ENCODE results near the gene SYT7. TPM values are rescaled to one million over a fixed set of nuclear protein-coding genes. Genes with fewer than 3 reads are reported as not detected.

SYT7 gene
- total and polyA plus RNA-seq, 9 donors: 0.24 to 4.9 (median 1.7) TPM

DNA sequence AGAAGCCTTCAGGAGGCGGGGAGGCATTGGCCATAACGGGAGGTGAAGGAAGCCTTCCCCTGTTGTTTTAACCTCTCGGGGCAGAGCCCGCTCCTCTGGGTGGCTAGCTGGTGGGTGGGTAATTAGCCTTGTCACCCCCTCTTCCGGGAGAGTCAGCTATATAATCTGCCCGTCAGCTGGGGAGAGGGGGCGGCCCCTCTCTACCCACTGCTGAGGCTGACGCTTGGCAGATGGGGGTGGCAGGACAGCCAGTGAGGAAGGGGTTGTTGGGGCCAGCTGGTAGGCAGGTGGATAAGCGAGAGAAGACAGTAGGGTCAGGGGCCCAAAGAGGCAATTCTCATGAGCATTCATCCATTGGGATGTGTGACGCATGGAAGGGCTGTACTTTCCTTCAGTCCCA lies 33.0 kb upstream of the SYT7 start:
- WGBS, 3 donors: 54 to 57% (median 55%) methylated on average over 10 of the region's 10 CpGs
- Histone ChIP-seq H3K36me3 (no peaks in the 10 kb centered on the region), H3K4me3 (no peak overlapping the region), H3K27ac (no peak overlapping the region), H3K4me1 (ENCODE audit: insufficient read depth) (no peaks in the 10 kb centered on the region), H3K9me3 (no peaks in the 10 kb centered on the region), H3K27me3 (no peaks in the 10 kb centered on the region)
- no peak for DNase-seq
- no peak for TF ChIP-seq POLR2A (IDR thresholded peaks at IDR 0.05)
- TF ChIP-seq, protein P1, sequence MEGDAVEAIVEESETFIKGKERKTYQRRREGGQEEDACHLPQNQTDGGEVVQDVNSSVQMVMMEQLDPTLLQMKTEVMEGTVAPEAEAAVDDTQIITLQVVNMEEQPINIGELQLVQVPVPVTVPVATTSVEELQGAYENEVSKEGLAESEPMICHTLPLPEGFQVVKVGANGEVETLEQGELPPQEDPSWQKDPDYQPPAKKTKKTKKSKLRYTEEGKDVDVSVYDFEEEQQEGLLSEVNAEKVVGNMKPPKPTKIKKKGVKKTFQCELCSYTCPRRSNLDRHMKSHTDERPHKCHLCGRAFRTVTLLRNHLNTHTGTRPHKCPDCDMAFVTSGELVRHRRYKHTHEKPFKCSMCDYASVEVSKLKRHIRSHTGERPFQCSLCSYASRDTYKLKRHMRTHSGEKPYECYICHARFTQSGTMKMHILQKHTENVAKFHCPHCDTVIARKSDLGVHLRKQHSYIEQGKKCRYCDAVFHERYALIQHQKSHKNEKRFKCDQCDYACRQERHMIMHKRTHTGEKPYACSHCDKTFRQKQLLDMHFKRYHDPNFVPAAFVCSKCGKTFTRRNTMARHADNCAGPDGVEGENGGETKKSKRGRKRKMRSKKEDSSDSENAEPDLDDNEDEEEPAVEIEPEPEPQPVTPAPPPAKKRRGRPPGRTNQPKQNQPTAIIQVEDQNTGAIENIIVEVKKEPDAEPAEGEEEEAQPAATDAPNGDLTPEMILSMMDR (IDR thresholded peaks at IDR 0.05): no peak
- no peak for TF ChIP-seq EP300 (IDR thresholded peaks at IDR 0.05)
- intact Hi-C loops (cut with DNase I): no loop called here

DNA sequence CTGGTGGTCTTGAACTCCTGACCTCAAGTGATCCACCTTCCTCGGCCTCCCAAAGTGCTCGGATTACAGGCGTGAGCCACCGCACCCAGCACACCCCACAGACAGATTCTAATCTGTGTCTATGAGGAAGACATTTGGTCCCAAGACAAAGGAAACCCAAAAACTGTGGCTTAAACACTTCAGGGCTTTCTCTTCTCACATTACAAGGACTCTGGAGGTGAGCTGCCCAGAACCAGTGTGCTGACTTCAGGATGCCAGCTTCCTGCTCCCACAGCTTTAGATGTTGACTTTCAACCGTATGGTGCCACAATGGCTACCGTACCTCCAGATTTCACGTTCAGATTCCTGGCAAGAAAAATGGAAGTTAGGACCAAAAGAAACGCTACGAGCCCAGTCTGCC lies 32.2 kb upstream of the SYT7 start:
- WGBS, 3 donors: 61 to 75% (median 66%) methylated on average over 9 of the region's 9 CpGs

DNA sequence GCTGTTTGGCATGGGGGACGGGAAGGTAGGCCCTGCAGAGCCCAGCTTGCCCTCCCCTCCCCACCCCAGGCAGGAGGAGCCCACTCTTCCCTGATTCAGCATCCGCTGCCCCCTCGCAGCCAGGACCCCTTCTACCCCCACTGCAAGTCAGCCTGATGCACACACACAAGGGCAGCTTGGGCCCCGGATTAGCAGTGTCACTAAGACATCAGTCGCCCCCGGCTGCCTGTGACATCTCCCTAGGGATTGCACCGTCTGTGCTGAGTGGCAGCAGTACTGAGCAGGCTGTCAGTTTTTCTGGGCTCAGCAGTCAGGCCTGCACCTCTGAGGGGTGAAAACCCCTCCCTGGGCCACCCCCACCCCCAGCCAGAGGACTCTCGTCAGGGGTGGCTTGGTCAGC lies 30.4 kb upstream of the SYT7 start:
- no peaks in the 10 kb centered on the region for H3K36me3 ChIP-seq
- DNase-seq: no peak
- no peaks in the 10 kb centered on the region for H3K27me3 ChIP-seq
- no peaks in the 10 kb centered on the region for H3K4me1 ChIP-seq (ENCODE audit: insufficient read depth)
- TF ChIP-seq EP300 (IDR thresholded peaks at IDR 0.05): no peak
- TF ChIP-seq, protein P1 (IDR thresholded peaks at IDR 0.05): no peak
- no peak for TF ChIP-seq POLR2A (IDR thresholded peaks at IDR 0.05)
- 84 to 91% (median 87%) methylated on average over 7 to 8 of the region's 8 CpGs for WGBS, 3 donors
- no peaks in the 10 kb centered on the region for H3K9me3 ChIP-seq
- H3K27ac ChIP-seq: no peak overlapping the region
- H3K4me3 ChIP-seq: no peak overlapping the region
- intact Hi-C loops (cut with DNase I): no loop called here

More for the DNA sequence above, 32.2 kb upstream of the SYT7 start:
- DNase-seq: no peak
- H3K4me3 ChIP-seq: no peak overlapping the region
- H3K9me3 ChIP-seq: no peaks in the 10 kb centered on the region
- H3K36me3 ChIP-seq: no peaks in the 10 kb centered on the region
- H3K27ac ChIP-seq: no peak overlapping the region
- intact Hi-C loops (cut with DNase I): no loop called here
- no peaks in the 10 kb centered on the region for H3K27me3 ChIP-seq
- H3K4me1 ChIP-seq (ENCODE audit: insufficient read depth): no peaks in the 10 kb centered on the region
- TF ChIP-seq EP300 (IDR thresholded peaks at IDR 0.05) (no peak), POLR2A (IDR thresholded peaks at IDR 0.05) (no peak)
- TF ChIP-seq, protein P1 (IDR thresholded peaks at IDR 0.05): no peak

DNA sequence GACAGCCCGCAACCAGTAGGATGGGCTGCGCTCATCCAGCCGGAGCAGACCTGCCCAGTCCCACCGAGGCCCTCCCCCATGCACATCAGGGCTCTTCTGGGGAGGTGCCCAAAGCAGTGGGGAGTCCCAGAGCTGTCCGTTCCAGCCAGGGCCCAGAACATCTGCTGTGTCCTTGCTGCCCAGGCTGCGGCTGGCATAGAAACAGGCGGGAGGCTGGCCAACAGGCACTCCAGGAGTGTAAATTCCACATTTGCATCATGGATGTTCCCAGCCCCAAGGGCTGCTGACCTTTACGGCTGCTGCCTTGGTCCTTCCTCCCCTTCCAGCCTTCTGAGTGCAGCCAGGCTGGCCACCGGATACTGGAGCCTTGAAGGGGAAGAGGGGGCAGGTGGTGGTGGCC lies 30.0 kb upstream of the SYT7 start:
- Histone ChIP-seq H3K9me3 (no peaks in the 10 kb centered on the region), H3K4me3 (no peak overlapping the region), H3K27me3 (no peaks in the 10 kb centered on the region), H3K27ac (no peak overlapping the region), H3K4me1 (ENCODE audit: insufficient read depth) (no peaks in the 10 kb centered on the region), H3K36me3 (no peaks in the 10 kb centered on the region)
- DNase-seq: no peak
- WGBS, 3 donors: 61 to 69% (median 61%) methylated on average over 9 of the region's 9 CpGs
- intact Hi-C loops (cut with DNase I): no loop called here
- TF ChIP-seq EP300 (IDR thresholded peaks at IDR 0.05): no peak
- TF ChIP-seq POLR2A (IDR thresholded peaks at IDR 0.05): no peak
- TF ChIP-seq, protein P1 (IDR thresholded peaks at IDR 0.05): no peak

DNA sequence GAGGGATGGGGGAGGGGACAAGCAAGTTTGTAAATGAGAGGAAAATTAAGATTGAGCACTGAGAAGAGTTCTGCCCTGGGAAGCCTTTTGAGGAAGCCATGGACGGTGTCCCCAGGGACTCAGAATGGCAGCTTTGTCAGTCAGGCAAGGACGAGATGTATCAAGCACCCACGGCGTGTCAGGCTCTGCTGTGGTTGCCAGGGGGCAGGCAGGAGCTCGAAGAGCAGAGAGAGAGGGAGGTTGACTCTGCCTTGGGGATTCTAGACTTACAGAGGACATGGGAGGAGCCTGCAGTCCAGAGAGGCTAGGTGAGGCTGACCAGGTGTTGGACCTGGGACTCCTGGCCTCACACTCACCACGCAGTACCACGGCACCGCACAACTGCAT lies 29.1 kb upstream of the SYT7 start:
- intact Hi-C loops (cut with DNase I): no loop called here
- Histone ChIP-seq H3K27ac (no peak overlapping the region), H3K4me3 (no peak overlapping the region), H3K4me1 (ENCODE audit: insufficient read depth) (no peaks in the 10 kb centered on the region), H3K9me3 (no peaks in the 10 kb centered on the region), H3K27me3 (no peaks in the 10 kb centered on the region), H3K36me3 (no peaks in the 10 kb centered on the region)
- 39 to 55% (median 49%) methylated on average over 8 of the region's 8 CpGs for WGBS, 3 donors
- DNase-seq: no peak
- TF ChIP-seq, protein P1 (IDR thresholded peaks at IDR 0.05): no peak
- no peak for TF ChIP-seq EP300 (IDR thresholded peaks at IDR 0.05)
- no peak for TF ChIP-seq POLR2A (IDR thresholded peaks at IDR 0.05)
